HepG2 (cell line): Measurements from ENCODE around the gene MEIS1. TPM values are rescaled to one million over a fixed set of nuclear protein-coding genes. Genes with fewer than 3 reads are reported as not detected.

ENCODE experiments used
- ATAC-seq: fragments of 200-7000 bp; cut with Tn5 transposase; 3 replicates; pipeline ENCODE4 v1.9.1; 2020; ENCODE audit warnings: mild to moderate bottlenecking, moderate library complexity
- BruUV-seq: library from RNA; stranded (reverse); fragments of 400-500 nt; replicated peaks from 2 replicates; lab custom pipeline; 2021; lab: Mats Ljungman, UMichigan
- CTCF ChIA-PET: fragments of 300-600 bp; formaldehyde crosslinking; extraction: SDS; loops from one replicate; lab custom pipeline; 2021; ENCODE audit warnings: low total read pairs, inconsistent platforms, low intra/inter-chr PET ratio; lab: Yijun Ruan, JAX
- POLR2A ChIA-PET: fragments of 350-600 bp; sonication (Branson Sonifier 250); formaldehyde crosslinking; loops from one replicate; lab custom pipeline; 2020; ENCODE audit warnings: antibody characterized with exemption, inconsistent platforms; lab: Yijun Ruan, JAX
- DNase-seq: peaks from one replicate; pipeline ENCODE4 v3.0.0-alpha.2; 2015; ENCODE audit warnings: low spot score
- FAIRE-seq: peaks from 3 replicates; lab custom pipeline; 2011; peaks lifted over from hg19 to GRCh38; lab: Jason Lieb, UNC
- H2AFZ ChIP-seq: one replicate; pipeline ENCODE4 v1.6.1; 2011; ENCODE audit warnings: low read length, inconsistent platforms
- H3K27ac ChIP-seq: fragments of 300-600 bp; 3 replicates; pipeline ENCODE4 v1.8.0; 2011; ENCODE audit warnings: mixed run types, mild to moderate bottlenecking, mixed read lengths, low read length, inconsistent platforms; ENCODE audit not compliant: insufficient read depth; ENCODE audit errors: extremely low read length
- H3K27me3 ChIP-seq, 2 experiments: fragments of 200-600 bp in 1 of 2; 2 replicates in 1 of 2; 3 replicates in 1 of 2; pipeline versions ENCODE4 v1.6.0 to v1.8.0; 2011; ENCODE audit warnings: low read length in 2 of 2, mild to moderate bottlenecking in 2 of 2, moderate library complexity in 2 of 2, inconsistent platforms in 1 of 2; ENCODE audit not compliant: insufficient read depth in 2 of 2, control insufficient read depth in 1 of 2
- H3K36me3 ChIP-seq, 2 experiments: fragments of 200-600 bp in 1 of 2; replicated peaks in 1 of 2; 2 replicates in 1 of 2; 3 replicates in 1 of 2; pipeline versions ENCODE4 v1.5.1 to v1.8.0; 2011; ENCODE audit warnings: low read length in 2 of 2, inconsistent platforms in 1 of 2; ENCODE audit not compliant: insufficient read depth in 2 of 2, control insufficient read depth in 1 of 2
- H3K4me1 ChIP-seq: 2 replicates; pipeline ENCODE4 v1.5.1; 2012; ENCODE audit warnings: low read length, inconsistent platforms; ENCODE audit not compliant: insufficient read depth
- H3K4me2 ChIP-seq: 2 replicates; pipeline ENCODE4 v1.6.0; 2011; ENCODE audit warnings: low read depth, low read length, inconsistent platforms
- H3K4me3 ChIP-seq, 3 experiments: fragments of 200-600 bp in 1 of 3; sonication (generic), shearing (Covaris generic) in 1 of 3; replicated peaks in 1 of 3; 2 replicates each; pipeline ENCODE4 v1.5.1; 2011 to 2016; ENCODE audit warnings: low read length in 3 of 3, inconsistent platforms in 2 of 3, low read depth in 2 of 3, mild to moderate bottlenecking in 2 of 3, control low read depth in 1 of 3, mixed read lengths in 1 of 3; ENCODE audit not compliant: insufficient read depth in 1 of 3
- H3K79me2 ChIP-seq: one replicate; pipeline ENCODE4 v1.6.1; 2011; ENCODE audit warnings: low read length, inconsistent platforms; ENCODE audit not compliant: insufficient read depth
- H3K9ac ChIP-seq: 2 replicates; pipeline ENCODE4 v1.6.0; 2011; ENCODE audit warnings: mild to moderate bottlenecking, low read depth, low read length, inconsistent platforms; ENCODE audit not compliant: insufficient read depth
- H3K9me3 ChIP-seq: 2 replicates; pipeline ENCODE4 v1.5.1; 2012; ENCODE audit warnings: mild to moderate bottlenecking, low read length
- H4K20me1 ChIP-seq: 2 replicates; pipeline ENCODE4 v1.6.0; 2011; ENCODE audit warnings: inconsistent platforms, mild to moderate bottlenecking, low read length, moderate library complexity; ENCODE audit not compliant: insufficient read depth
- NFYB ChIP-seq: sonication (generic); formaldehyde crosslinking; IDR thresholded peaks from 2 replicates; pipeline ENCODE4 v1.4.0; 2020; ENCODE audit warnings: missing genetic modification reagents
- RNF2 ChIP-seq: fragments of 450-650 bp; conservative IDR thresholded peaks from 2 replicates; pipeline ENCODE4 v1.6.1; 2016; ENCODE audit warnings: low read depth
- ZNF407 ChIP-seq: sonication (generic); formaldehyde crosslinking; IDR thresholded peaks from one replicate; pipeline ENCODE4 v1.5.1; 2020; ENCODE audit warnings: mild to moderate bottlenecking, missing genetic modification reagents; ENCODE audit errors: not compliant biosample characterization
- WGBS: methylation state at CpG from one replicate; pipeline ENCODE4 v1.1.6; 2017; ENCODE audit warnings: low lambda C conversion rate; 5-methylcytosine and 5-hydroxymethylcytosine counted together
- in situ Hi-C: cut with HindIII; loops from 2 replicates; pipeline ENCODE4 v1.10.0; 2017; ENCODE audit warnings: low pct_unique_long_range_greater_than_20kb; ENCODE audit not compliant: extremely low pct_ligation_motif_present
- intact Hi-C: fragments of 100-400 bp; cut with micrococcal nuclease; formaldehyde crosslinking; loops from one replicate; pipeline ENCODE4 v1.10.0; 2022; ENCODE audit not compliant: unreplicated experiment
- polyA plus RNA-seq, 8 experiments: library from polyadenylated mRNA; depleted of rRNA in 3 of 8; stranded (reverse) in 7 of 8; unstranded in 1 of 8; fragments of >200 nt; fragmentation: Illumina TruSeq in 4 of 8; extraction: Trizol in 4 of 8; gene quantifications; 2 replicates each; pipeline versions ENCODE4 v1.2.1 to v1.2.3, GENCODE V29; 2011 to 2016; ENCODE audit warnings: low read depth in 4 of 8, missing spikeins in 1 of 8, mixed read lengths in 1 of 8; ENCODE audit not compliant: insufficient read depth in 1 of 8
- total RNA-seq, 5 experiments: library from RNA; depleted of rRNA; stranded (reverse); fragments of >200 nt; fragmentation: Illumina TruSeq; extraction: Trizol; gene quantifications; 2 replicates each; pipeline ENCODE4 v1.2.3, GENCODE V29; 2016; ENCODE audit warnings: low read depth in 1 of 5

The MEIS1 gene
- total and polyA plus RNA-seq, 2 of the 13 experiments (the other 11 are each of a cell fraction or from before 2014, with no cell fraction given) = 3.8 to 6.0 TPM

DNA sequence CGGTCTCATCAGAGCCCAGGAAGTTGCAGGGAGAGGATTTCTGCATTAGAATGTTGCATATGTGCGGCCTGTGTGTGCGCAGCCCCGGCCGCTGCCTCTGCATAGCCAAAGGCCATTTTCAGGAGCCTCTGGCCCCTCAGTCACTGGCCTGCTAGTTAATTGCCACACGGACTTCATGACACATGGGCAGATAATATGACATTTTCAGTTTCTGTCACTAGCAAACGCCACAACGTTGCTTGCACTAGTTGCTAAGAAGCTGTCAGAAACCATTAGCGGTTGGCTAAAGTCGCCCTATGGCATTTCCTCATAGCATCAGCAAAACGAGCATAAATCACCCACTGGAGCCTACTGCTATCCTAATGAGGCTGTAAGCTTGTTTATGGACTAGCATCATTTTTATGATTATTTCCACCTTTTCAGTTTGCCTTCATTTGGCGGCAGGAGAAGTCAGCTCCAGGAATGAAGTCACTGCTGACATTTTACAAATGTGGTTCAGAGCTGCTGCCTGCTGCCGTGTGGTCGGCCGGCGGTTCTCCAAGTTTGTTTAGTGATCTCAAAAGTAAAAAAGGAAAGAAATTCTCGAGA lies 73.7 kb downstream of the MEIS1 start (continued):
- no peak for TF ChIP-seq ZNF407 (CRISPR knock-in tag)

DNA sequence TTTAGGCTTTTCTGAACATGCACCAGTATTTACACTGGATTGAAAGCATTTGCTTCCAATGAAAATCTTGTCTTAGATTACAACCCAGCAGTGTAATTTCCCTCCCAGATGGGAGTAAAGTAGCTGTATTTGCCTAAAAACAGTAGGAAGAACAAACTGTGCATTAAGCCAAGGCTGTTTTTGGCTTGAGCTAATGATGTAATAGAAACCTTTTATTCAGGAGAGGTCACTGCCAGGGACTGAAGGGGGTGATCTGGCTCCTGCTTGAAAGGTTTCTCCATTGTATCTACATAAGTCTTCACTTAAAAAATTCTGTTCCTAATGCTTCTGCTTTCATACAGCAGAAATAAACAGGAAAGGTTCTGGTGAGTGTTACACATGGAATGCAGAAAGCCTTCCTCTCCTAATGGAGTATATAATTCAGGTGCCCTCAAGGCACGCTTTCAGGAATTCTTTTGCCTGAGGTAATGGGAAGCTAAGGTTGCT lies 74.4 kb downstream of the MEIS1 start:
- TF ChIP-seq RNF2 = no peak
- no peak for TF ChIP-seq NFYB
- H3K36me3 ChIP-seq = no peaks in the 10 kb centered on the region
- H4K20me1 ChIP-seq = no peaks in the 10 kb centered on the region
- H2AFZ ChIP-seq = no peak overlapping the region
- CTCF ChIA-PET = no interaction called here
- FAIRE-seq = no peak
- H3K4me2 ChIP-seq = no peak overlapping the region
- no peaks in the 10 kb centered on the region for H3K79me2 ChIP-seq
- in situ Hi-C loops (no loop called here), intact Hi-C loops (no loop called here)
- POLR2A ChIA-PET = no interaction called here
- DNase-seq = no peak
- BruUV-seq = no TSS peak
- no peak for ATAC-seq
- no peaks in the 10 kb centered on the region for H3K27me3 ChIP-seq
- WGBS = 57% methylated on average over 1 of the region's 1 CpG
- H3K9ac ChIP-seq = no peak overlapping the region
- no peaks in the 10 kb centered on the region for H3K9me3 ChIP-seq
- H3K27ac ChIP-seq = no peak overlapping the region
- H3K4me3 ChIP-seq = no peak overlapping the region
- no peaks in the 10 kb centered on the region for H3K4me1 ChIP-seq
